Measurements from ENCODE around the gene PAK6. TPM values are rescaled to one million over a fixed set of nuclear protein-coding genes. Genes with fewer than 3 reads are reported as not detected.

The PAK6 gene
- total RNA-seq, 4 donors from 2014 or later: 0.33 to 0.52 (median 0.45) TPM; not detected in 1

DNA sequence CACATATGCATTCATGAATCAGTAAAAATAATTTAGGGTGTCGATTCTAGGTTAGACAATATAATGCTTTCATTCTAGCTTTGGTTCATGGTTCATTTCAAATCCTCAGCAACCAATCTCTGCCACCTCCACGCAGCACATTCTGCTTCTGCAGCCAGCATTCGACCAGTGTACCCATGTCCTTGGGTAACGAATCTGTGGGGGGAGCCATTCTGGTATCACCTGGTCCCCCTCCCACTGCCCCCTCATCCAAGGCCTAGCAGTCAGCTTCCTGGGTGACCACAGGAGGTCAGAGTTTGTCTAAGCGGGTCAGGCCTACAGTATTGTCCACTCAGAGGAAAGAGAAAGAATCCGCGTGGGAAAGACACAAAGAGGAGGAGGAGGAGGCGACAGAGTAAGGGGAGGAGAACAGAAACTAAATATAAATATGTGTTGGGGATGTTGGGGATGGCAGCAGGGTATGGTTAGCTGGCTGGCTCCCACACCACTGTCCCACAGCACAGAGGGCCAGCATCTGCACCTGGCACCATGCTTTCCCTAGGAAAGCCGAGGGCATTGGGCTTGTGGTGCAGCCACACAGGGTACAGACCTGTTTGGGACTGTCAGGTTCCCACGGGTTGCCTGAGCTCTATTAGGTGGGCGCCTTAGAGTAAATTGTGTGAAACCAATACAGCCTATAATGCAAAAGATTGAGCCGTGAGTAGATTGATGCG, 12.1 kb downstream of the PAK6 start:
- Histone ChIP-seq H3K36me3 (no peaks in the 10 kb centered on the region), H3K27ac (replicated peaks in 1 of 4) (no peak overlapping the region), H3K9me3 (no peaks in the 10 kb centered on the region), H3K4me1 (peaks cover 17 to 20% (median 19%) of the 10 kb centered on the region in 4 donors), H3K27me3 (peaks cover 0 to 20% (median 4%) of the 10 kb centered on the region in 4 donors), H3K4me3 (no peak overlapping the region)
- intact Hi-C loops (cut with DNase I): no loop called here
- DNase-seq (ENCODE audit: extremely low spot score): no peak
- TF ChIP-seq, protein P1, sequence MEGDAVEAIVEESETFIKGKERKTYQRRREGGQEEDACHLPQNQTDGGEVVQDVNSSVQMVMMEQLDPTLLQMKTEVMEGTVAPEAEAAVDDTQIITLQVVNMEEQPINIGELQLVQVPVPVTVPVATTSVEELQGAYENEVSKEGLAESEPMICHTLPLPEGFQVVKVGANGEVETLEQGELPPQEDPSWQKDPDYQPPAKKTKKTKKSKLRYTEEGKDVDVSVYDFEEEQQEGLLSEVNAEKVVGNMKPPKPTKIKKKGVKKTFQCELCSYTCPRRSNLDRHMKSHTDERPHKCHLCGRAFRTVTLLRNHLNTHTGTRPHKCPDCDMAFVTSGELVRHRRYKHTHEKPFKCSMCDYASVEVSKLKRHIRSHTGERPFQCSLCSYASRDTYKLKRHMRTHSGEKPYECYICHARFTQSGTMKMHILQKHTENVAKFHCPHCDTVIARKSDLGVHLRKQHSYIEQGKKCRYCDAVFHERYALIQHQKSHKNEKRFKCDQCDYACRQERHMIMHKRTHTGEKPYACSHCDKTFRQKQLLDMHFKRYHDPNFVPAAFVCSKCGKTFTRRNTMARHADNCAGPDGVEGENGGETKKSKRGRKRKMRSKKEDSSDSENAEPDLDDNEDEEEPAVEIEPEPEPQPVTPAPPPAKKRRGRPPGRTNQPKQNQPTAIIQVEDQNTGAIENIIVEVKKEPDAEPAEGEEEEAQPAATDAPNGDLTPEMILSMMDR (IDR thresholded peaks at IDR 0.05): no peak
- no peak for TF ChIP-seq EP300 (IDR thresholded peaks at IDR 0.05)
- no peak for TF ChIP-seq POLR2AphosphoS5 (IDR thresholded peaks at IDR 0.05)
- no peak for TF ChIP-seq POLR2A (IDR thresholded peaks at IDR 0.05; ENCODE audit: low read depth)
- WGBS: 93% methylated on average over 13 of the region's 13 CpGs

DNA sequence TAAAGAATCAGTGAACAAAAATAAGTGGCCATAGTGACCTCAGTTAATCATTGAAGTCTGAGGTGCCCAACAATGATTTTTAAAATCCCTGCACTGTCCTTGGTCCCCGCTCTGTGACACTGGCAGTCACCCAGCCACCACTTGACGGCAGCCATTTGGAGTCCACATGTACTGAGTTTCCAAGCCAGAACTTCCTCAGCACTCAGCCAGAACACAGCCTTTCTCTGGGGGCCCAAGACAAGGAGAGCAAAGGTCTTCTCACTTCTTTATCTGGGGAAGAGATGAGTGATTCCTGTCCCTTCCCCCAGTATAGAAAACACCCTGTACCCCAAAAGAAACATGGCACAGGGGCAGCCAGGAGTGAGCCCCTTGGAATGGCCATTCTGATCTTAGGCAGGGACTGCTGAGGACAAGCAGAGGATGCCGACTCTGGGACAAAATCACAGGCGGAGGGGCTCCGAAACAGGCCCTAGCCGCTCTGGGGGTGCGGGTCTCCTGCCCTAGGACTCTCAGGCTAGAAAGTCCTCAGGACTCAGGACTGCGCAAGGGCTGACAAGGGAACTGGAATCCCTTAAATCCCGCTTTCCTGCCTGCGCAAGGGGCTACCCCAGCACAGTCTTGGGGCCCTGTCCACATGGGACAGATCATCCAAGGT, 12.8 kb downstream of the PAK6 start:
- no peak overlapping the region for H3K27ac ChIP-seq (replicated peaks in 1 of 4)
- no peaks in the 10 kb centered on the region for H3K9me3 ChIP-seq
- intact Hi-C loops (cut with DNase I): no loop called here
- peak overlapping the region in 1 of 4 donors; percentile 62 for H3K4me3 ChIP-seq
- no peak for DNase-seq (ENCODE audit: extremely low spot score)
- no peaks in the 10 kb centered on the region for H3K36me3 ChIP-seq
- WGBS: 97% methylated on average over 6 of the region's 10 CpGs
- peaks cover 17 to 20% (median 19%) of the 10 kb centered on the region in 4 donors for H3K4me1 ChIP-seq
- H3K27me3 ChIP-seq: peaks cover 0 to 20% (median 4%) of the 10 kb centered on the region in 4 donors
- TF ChIP-seq, protein P1 (IDR thresholded peaks at IDR 0.05): no peak
- TF ChIP-seq POLR2AphosphoS5 (IDR thresholded peaks at IDR 0.05) (no peak), POLR2A (IDR thresholded peaks at IDR 0.05; ENCODE audit: low read depth) (no peak), EP300 (IDR thresholded peaks at IDR 0.05) (no peak)

- no peak overlapping the region for H3K27ac ChIP-seq (replicated peaks in 1 of 4)
- H3K4me3 ChIP-seq: peak overlapping the region; percentile 62 to 73 (median 62)
Observed at GRCh38 chr15:40252141-40252437, 13.2 kb downstream of the PAK6 start.

GRCh38 chr15:40252438-40253166, 13.7 kb downstream of the PAK6 start:
- WGBS: 4% methylated on average over 25 of the region's 82 CpGs
- intact Hi-C loops (cut with DNase I): no loop called here
- no peaks in the 10 kb centered on the region for H3K9me3 ChIP-seq
- no peaks in the 10 kb centered on the region for H3K36me3 ChIP-seq
- H3K27me3 ChIP-seq: peaks cover 0 to 20% (median 4%) of the 10 kb centered on the region in 4 donors
- H3K4me1 ChIP-seq: peaks cover 17 to 20% (median 19%) of the 10 kb centered on the region in 4 donors
- no peak for DNase-seq (ENCODE audit: extremely low spot score)
- H3K27ac ChIP-seq (replicated peaks in 1 of 4): no peak overlapping the region
- TF ChIP-seq, protein P1 (IDR thresholded peaks at IDR 0.05): peak in 1 of 3 experiments; percentile 2
- TF ChIP-seq POLR2A (IDR thresholded peaks at IDR 0.05; ENCODE audit: low read depth): no peak
- H3K4me3 ChIP-seq: peak overlapping the region; percentile 62 to 73 (median 62)

More at GRCh38 chr15:40252141-40252437, 13.2 kb downstream of the PAK6 start:
- TF ChIP-seq POLR2AphosphoS5 (IDR thresholded peaks at IDR 0.05) (no peak), EP300 (IDR thresholded peaks at IDR 0.05) (no peak)
- no peaks in the 10 kb centered on the region for H3K9me3 ChIP-seq
- intact Hi-C loops (cut with DNase I): no loop called here
- H3K36me3 ChIP-seq: no peaks in the 10 kb centered on the region
- 59% methylated on average over 10 of the region's 27 CpGs for WGBS
- H3K27me3 ChIP-seq: peaks cover 0 to 20% (median 4%) of the 10 kb centered on the region in 4 donors
- no peak for DNase-seq (ENCODE audit: extremely low spot score)
- H3K4me1 ChIP-seq: peaks cover 17 to 20% (median 19%) of the 10 kb centered on the region in 4 donors
